Activated CD4-positive, CD25-positive, alpha-beta regulatory T cell (primary cell): ENCODE results near the gene SUMF1.

Source experiments
- DNase-seq, 4 experiments: peaks; one replicate each; lab custom pipeline; 2025; lab: John Stamatoyannopoulos, UW

SUMF1 gene

DNA sequence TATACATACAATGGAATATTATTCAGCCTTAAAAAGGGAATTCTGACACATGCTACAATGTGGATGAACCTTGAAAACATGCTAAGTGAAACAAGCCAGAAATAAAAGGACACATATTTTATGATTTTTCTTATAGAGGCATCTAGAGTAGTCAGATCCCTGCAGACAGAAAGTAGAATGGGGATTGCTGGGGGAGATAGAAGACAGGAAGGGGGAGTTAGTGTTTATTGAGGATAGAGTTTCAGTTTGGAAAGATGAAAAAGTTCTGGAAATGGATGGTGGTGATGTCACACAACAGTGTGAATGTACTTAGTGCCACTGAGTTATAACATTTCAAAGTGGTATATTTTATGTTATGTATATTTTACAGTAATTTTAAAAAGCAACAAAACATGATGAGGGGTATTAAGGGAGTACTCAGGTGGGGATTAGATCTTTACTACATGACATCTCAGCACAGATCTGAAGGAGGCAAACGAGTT is 30.8 kb upstream of the SUMF1 start:
- no peak for DNase-seq

DNA sequence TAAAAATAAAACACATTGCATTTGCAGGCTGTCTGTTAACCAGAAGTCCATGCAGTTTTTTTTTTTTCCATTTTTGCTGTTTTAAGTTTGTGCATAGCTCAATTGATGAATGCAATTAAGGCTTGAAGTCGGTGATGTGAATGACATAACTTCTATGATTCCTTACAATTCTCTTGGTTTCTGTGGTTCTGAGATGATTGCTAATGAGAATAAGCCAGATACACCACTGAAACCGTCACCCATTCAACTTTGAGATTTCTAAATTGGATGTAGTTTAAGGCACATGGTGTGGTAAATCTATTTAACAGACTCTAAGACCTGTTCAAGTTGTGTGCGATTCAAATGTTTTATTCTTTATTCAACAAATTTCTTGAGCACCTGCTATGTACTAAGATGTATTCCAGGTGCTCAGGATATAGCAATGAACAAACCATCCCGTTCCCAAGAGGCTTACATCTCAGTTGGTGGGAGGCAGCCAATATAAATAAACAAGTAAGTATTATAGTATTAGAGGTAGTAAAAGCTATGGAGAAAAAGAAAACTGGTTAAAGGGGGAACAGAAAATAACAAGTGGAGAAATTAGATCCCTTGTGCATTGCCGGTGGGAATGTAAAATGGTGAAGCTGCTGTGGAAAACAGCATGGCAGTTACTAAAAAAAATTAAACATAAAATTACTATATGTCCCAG is 30.1 kb upstream of the SUMF1 start:
- no peak for DNase-seq

DNA sequence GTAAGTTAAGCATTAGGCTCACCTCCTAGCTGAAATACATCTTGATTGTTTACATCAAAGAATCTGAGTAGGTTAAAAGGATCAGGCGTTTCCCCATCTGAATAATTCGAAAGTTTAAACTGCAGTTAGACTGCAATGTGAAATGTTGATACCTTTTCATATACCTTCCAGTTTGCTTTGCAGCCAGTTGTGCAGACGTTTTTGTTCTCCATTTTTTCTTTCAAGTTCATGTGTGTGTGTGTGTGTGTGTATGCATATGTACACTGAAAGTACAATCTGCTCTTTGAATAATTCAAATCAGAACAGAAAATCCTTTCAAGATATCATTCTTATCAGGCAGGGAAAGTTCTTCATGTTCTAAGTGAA is 29.0 kb upstream of the SUMF1 start:
- no peak for DNase-seq

DNA sequence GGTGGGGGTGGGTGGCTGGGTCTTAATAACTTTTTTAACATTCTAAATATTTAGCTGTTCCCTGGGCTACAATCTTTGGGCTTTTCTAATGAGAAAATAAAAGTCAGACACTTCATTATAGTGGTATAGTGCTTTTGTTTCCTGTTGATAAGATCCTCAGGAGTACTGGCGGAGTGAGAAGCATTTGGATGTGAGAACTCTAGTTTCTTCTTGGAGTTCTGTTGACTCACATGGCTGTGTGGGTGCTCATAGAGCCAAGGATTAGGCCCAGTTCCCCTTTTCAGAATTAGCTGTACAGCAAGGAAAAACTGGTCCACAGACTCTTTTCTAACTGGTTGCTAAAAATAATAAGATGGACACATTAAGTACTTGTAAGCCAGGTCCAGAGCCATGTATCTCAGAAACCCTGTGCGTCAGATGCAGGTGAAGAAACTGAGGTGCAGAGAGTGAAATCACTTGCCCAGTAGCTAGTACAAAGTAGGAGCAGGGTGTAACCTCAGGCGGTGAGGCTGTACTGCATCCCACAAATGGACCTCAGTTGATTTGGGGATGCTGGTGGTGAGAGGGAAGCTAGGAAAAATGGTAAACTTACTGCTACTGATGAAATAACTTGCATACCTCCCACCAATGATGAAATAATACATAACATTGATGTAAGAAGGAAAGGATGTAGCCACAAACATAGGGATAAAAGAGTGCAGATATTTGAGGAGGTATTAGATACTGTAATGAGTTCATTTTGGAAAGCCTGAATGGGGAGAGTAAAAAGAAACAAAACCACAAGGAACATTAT is 28.4 kb upstream of the SUMF1 start:
- DNase-seq: no peak

DNA sequence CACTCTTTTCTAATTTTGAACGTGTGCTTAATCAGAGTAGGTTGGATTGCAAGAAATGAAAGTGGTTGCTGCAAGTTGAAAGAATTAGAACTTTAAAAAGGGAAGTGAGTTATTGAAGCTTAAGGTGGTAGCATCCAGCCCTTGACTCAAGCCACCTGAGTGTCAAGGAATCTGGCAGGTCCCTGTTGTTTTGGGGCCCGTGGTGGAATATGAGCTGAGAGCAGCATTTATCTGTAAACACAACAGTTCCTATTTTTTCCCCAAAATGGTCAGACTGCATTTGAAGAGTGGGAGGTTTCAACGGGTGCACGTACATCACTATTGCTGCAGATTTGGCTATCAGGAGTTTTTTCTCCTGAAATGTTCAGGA is 27.8 kb upstream of the SUMF1 start:
- DNase-seq: no peak

DNA sequence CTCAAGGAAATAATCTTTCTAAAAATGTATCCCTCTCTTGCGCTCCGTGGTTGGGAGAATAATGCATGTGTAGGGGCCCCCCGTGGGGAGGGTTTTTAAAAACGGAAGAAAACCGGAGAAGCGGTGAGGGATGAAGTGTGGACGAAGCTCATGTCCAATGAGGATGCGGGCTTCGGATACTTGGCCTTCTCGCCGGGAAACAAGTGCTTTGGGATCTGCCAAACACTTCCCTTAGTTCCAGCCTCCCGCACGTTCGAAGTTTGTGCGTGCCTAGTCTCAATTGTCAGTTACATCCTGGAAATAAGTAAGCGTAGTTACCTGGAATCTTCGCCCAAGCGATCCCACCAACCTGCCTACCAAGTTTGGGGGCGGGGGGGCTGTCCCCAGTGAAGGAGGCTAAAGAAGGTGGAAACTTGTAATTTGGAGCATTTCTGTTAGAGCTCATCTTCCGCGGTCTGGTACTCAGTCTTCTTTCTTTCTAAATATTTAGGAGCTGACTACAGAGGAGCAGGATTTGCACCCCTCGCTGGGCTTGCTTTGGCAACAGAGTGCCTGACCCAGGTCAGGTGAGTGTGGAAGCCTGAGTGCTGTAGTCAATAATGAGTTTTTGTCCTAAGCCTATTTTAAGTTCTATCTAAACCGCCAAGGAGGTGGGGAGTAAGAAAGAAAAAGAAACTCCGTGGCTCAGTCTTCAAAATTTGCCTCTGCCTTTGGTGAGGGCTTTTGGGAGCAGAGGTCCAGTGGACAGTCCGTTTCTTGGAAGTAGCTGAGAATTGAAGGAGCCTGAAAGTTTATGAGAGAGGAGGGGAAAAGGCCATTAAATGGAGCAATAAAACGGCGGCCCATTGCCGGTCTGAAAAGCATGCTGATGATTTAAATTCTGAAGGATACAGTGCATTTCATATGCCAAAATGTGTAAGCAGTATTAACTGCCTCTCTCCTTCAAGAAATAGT is 27.1 kb upstream of the SUMF1 start:
- DNase-seq: no peak

DNA sequence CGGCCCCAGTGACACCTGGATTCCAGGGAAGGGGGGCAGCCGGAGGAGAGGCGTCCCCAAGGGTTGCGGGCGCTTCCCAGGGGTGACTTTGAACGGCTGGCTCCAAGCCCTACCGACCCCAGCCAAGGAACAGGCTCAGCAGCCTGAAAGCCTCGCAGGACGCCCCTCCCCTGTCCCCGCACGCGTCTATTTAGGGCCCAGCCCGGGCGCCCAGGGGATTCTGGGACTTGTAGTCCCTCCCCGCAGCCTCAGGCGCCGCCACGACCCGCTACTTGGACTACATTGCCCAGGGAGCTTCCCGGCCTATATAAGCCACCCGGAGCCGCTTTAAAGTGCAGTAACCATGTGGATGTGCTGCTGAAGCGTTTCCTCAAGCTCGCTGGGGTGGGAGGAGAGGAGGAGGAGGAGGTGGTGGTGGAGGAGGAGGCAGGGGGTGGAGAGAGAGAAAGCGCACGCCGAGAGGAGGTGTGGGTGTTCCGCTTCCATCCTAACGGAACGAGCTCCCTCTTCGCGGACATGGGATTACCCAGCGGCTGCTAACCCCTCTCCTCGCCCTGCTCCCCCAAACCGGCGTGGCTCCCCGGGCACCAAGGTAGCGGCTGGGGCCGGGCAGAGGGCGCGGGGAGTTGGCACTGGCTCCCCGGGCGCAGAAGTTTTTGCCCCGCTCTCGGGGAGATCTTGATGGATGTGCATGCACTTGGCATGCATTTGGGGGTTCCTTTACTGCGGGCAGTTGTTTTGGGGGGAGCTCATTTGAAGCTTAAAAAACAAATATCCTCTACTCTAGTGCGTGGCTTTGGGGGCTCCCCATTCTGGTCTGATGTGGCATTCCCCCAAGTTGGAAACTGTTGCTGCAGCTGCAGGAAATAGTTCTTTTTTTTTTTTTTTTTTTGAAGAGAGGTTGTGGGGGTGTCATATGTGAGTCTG is 26.2 kb upstream of the SUMF1 start, which contains the start of gene ITPR1:
Gene ITPR1 (plus strand): TSS at position 335 of the 927 bp plus-strand sequence. CDS start 23,144 bp downstream, outside the sequence.
- peak; percentile 95 to 98 (median 97) for DNase-seq

DNA sequence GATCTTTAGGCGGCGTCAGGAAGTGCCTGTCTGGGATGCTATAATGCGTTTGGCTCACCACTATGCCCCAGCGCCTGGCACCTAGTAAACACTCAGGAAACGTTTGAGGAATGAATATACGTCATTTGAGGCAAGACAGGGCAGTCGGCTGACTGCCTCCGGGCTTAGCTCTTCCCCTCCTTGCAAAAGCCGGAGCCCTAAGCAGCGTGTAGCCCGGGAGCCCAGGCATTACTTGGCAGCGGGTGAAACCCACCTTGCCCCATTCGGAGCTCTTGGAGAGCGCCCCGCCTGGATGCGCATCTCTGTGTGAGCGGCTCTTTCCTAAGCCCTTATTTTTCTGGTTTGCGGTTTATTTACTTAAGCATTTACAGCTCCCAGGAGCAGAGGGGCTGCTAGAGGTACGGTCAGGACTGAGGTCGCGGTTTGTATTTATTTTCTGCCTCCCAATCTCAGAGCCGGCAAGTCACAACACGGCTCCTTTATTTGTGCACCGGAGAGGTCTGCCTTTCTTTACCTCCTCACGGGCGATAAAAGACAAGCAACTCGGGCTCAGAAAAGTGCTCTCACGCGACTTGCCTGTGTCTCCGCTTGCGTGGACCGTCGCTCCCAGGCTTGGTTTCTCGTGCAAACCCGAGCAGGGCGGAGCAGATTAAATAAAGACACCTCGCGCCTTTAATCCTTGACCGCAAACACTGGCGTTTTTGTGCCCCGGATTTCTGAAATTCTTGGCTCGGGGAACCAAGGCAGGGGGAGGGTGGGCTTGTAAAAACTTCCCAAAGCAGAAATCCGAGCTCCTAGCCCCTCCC is 25.3 kb upstream of the SUMF1 start:
- peak in 3 of 4 experiments; percentile 10 to 25 (median 19) for DNase-seq

DNA sequence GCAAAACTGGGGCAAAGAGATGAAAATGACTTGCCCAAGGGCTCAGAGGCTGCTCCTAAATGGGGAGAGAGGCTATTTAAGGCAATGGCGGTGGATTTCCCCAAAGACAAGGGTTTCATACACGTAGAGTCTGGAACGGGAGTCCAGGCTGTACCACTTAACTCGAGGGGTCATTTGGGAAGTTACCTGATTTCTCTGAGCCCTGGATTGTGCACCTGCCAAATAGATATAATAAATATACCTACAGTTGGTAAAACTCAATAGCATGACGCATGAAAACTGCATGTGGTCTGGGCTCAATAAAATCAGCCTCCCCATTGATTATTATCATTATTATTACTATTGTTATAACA is 24.8 kb upstream of the SUMF1 start:
- DNase-seq: no peak

DNA sequence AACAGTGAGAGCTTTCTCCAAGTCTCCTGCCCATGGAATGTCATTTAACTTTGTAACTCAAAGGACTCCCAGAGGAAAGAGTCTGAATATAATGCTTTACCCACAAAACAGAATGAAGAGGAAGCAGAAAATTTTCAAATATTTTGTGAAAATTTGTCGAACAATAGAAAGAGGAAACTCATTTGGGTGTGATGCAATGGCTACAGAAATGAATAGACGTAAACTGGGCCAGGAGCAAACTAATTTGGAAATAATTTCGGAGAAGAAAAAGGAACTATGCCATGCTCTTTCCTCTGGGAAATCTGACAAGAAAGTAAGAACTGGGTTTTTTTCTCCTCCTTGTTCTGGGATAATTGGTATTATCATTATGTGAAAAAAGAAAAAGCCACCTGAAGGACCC is 11.2 kb upstream of the SUMF1 start:
- no peak for DNase-seq

DNA sequence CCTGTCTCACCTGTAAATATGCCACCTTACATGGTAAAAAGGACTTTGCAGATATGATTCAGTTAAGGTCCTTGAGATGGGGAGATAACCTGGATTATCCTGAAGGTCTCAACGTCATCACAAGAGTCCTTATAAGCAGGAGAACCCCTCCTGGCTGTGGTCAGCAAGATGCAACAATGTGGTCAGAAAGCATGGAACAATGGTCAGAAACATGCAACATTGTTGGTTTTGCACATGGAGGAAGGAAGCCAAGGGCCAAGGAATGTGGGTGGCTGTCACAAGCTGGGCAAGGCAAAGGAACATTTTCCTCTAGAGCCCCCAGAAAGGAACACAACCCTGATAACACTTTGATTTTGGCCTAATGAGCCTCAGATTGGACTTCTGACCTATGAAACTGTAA is 9.4 kb upstream of the SUMF1 start:
- no peak for DNase-seq

DNA sequence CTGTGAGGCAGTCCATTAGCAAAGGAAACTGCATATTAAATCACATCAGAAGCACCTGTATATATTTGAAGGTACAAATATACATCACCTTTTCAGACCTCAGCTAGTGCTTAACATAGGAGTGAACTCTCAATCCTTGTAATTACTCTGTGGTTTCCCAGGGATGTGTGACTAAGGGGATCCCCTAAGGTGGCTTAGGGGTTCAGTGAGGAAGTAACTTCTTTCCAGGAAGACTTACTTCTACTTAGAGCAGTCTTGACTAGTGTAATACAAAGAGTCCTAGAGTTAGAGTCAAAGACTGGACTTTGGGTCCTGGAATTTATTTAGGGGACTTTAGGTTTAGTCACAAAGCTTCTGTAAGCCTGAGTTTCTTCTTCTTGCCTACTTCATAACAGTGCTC is 8.7 kb upstream of the SUMF1 start:
- DNase-seq: no peak

DNA sequence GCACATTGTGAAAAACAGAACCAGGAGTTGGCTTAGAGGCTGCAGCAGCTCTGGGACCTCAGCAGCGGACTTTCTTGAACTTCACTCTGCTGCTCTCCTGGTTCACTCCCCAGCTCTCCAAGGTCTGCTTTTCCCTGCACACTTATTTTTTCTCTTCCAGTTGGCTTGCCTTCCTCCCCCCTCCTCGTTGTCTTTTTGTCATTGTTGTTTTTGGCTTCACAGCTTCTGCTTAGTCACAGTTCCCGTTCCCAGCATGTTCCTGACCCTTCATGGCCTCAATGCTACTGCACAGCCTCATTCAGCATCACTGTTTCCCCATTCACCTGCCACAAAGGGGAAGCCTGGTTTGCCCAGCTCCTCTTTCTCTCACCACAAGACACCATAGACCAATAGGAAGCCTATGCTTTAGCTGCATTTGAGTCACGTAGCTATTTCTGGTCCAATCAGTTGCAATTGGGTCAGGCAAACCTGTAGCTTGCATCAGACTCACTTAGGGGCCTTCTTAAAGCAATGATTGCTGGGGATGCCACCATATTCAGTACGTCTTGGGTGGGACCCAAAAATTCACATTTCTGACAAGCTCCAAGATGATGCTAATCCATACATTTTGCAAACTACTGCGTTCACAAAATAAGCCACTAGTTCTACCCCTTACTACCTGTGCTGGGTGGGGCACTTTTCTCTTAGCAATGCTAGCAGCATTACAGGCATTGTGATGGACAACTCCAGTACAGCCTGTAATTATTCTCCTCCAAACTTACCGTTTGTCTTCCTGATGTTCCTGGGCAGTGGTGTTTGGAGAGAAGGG is 7.8 kb upstream of the SUMF1 start:
- DNase-seq: no peak

DNA sequence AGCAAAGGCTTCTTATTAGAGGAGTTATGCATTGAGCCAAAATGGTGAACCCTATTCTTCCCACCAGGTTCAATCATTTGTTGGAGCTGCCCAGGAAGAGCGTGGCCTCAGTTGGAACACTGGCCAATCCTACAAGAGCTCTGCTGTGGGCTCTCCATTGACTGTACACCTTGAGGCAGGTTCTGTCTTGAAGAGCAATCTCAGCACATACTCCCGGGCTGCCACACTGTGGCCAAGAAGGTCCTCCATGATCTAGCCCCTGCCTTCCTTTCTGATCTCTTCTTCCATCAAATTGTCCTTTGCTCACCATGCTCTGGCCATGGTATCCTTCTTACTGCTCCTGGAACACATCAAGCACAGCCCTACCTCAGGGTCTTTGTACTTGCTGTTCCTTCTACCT is 5.7 kb upstream of the SUMF1 start:
- DNase-seq: no peak

DNA sequence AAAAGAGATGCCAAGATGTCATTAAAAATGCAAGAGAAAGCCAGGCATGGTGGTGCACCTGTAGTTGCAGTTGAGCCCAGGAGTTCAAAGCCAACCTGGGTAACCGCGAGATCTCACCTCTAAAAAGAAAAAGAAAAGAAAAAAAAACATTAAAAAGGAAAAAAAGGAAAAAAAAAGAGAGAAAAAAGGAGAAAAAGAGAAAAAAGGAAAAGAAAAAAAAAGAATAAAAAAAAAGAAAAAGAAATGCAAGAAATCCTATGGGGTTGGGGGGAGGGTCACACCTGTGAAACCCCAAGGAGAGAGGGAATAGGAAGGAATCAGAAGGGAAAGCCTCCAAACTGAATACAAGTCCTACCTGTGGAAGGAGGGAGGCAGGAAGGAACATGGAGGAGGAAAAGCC is 5.2 kb upstream of the SUMF1 start:
- DNase-seq: no peak

DNA sequence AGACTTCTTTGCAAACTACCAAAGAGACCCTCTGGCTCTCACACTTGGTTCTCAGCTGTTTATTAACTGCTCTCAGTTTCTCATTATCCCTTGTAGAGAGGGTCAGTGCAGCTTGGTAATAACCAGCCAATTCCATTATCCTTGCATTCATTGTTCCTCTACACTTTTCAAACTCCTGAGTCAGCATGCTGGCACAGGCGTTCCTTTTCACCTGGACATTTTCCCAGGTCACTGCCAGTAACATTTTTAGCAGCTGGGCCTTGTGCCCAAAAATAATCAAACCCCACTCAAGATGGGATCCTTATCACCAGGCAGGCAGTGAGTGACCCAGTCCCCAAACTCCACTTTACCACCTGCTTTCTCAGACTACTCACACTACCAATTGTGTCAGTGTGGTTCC is 4.8 kb upstream of the SUMF1 start:
- DNase-seq: no peak

DNA sequence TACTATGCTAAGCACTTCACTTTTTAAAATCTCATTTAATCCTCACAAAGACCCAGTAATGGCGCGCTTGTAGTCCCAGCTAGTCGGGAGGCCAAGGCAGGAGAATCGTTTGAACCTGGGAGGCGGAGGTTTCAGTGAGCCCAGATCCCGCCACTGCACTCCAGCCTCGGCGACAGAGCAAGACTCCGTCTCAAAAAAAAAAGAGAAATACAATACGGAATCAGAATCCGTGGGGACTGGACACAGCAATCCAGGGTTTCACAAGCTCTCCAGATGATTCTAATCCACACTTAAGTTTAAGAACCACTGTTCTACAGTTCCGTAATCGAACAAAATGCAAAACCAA is 426 bp upstream of the SUMF1 start:
- DNase-seq: no peak

DNA sequence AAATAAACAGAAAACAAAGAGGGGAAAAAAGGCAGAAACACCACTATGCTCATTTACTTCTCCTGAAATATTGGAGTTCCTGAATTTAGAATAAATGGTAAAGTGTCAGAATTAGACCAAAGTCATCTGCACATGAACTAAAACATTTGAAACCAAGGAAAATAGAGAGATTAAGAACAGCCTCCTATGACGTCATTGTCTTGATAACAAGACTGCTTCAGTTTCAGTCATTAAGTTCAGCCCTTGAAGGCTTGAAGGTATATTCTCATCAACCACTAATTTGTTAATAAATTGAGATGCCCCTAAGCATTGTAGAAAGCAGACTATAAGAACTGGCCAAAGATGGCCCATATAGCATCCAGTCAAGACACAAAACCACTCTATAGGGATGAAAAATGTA is 2.5 kb downstream of the SUMF1 start:
- DNase-seq: no peak

DNA sequence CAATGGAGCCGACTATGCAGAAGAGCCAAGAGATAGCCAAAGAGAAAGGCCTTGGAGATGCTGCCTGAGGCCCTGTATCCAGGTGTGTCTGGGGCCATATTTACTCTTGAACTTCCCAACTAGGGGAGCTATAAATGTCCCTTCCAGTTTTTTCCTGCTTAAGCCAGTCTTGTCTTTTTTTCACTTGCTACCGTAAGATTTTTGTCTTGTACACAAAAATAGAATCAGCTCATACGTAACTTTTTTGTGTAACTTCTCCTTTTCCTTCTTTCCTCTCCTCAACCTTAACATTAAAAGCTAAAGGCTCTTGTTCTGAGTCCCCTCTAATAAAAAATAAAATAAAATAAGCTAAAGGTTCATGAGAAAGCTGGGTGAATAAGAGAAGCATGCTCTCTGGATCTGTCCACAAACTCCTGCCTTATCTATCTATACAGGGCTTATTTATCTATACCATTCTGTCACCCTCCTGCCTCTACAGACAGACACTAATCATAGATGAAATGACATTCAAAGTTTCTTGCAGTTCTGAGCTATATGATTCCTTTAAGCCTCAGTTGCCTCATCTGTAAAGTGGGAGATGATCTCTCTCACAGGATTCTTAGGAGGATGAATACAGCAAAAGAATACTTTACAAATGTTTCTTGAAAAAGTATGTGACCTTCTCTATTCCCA is 4.6 kb downstream of the SUMF1 start:
- DNase-seq: no peak
